ENCODE data around the gene ADCK1.
"Not testable (repeated sequence)": the region's sequence is repeated elsewhere in the genome, so short reads cannot be mapped to it uniquely, and the experiment has no call there.

The ADCK1 gene

DNA sequence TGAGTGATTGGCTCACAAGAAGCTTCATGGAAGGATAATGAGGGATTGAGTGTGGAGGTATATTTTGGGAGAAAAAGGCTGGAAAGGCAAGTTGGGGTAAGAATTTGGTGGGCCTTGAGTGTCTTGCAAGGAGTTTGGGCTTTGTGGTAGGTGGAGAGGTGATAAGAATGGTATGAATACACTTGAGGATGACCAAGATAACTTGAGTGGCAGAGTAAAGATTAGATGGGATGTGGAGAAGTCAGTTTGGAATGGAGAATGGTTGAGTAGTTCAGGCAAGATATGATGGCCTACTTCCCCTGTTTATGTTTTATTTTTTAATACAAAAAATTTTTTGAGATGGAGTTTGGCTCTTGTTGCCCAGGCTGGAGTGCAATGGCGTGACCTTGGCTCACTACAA lies 9.1 kb downstream of the ADCK1 start:
- H2BK5ac ChIP-seq (ENCODE audit: low read depth, low read length, poor library complexity), result no peak overlapping the region
- no peaks in the 10 kb centered on the region for H3K9me3 ChIP-seq (ENCODE audit: insufficient read depth, low read depth, low read length)
- H3K79me1 ChIP-seq (ENCODE audit: low read length), result no peaks in the 10 kb centered on the region
- no peak overlapping the region for H3K4me2 ChIP-seq (ENCODE audit: low read length)
- H2AFZ ChIP-seq (ENCODE audit: insufficient read depth, low read length, poor library complexity), result no peak overlapping the region
- no peak overlapping the region for H2BK12ac ChIP-seq (ENCODE audit: low read length)
- no peaks in the 10 kb centered on the region for H3K4me1 ChIP-seq (ENCODE audit: control insufficient read depth in 1 of 2, insufficient read depth in 2 of 2, low read length in 2 of 2)
- no CpG with 5 or more reads among the region's 1 CpG for WGBS (ENCODE audit: extremely low coverage, insufficient coverage, insufficient read length)
- no peak overlapping the region for H3K4me3 ChIP-seq (ENCODE audit: low read depth, low read length)
- no peak overlapping the region for H2BK120ac ChIP-seq (ENCODE audit: insufficient read depth, low read length, poor library complexity)
- no peaks in the 10 kb centered on the region for H3K36me3 ChIP-seq (ENCODE audit: control insufficient read depth in 1 of 2, insufficient read depth in 2 of 2, low read length in 2 of 2)
- no peak overlapping the region for H4K8ac ChIP-seq (ENCODE audit: low read depth, low read length)
- H4K91ac ChIP-seq (ENCODE audit: low read depth, low read length), result no peak overlapping the region
- H3K9ac ChIP-seq (ENCODE audit: low read length), result no peak overlapping the region
- no peak overlapping the region for H4K12ac ChIP-seq (ENCODE audit: low read depth, low read length)
- H3K23ac ChIP-seq (ENCODE audit: low read length), result no peak overlapping the region
- H3K27me3 ChIP-seq (ENCODE audit: insufficient read depth, low read length), result no peaks in the 10 kb centered on the region
- no peak overlapping the region for H3K4ac ChIP-seq (ENCODE audit: low read depth, low read length)
- no peak for DNase-seq
- H3K79me2 ChIP-seq (ENCODE audit: control insufficient read depth, insufficient read depth, low read length, poor library complexity), result no peaks in the 10 kb centered on the region
- no peak overlapping the region for H3K14ac ChIP-seq (ENCODE audit: low read length)
- no peak overlapping the region for H3K27ac ChIP-seq (ENCODE audit: low read depth, low read length)
- H2AK5ac ChIP-seq (ENCODE audit: low read length), result no peak overlapping the region
- H3K18ac ChIP-seq (ENCODE audit: low read length), result no peak overlapping the region

DNA sequence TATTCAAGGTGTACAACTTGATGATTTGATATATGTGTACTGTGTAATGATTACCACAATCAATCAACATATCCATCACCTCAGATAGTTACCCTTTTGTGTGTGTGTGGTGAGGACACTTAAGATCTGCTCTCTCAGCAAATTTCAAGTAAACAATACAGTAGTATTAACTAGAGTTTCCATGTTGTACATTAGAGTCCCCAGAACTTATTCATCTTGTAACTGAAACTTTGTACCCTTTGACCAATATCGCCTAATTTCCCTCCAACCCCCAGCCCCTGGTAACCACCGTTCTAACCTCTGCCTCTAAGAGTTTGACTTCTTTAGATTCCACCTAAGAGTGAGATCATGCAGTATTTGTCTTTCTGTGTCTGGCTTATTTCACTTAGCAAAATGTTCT lies 12.1 kb downstream of the ADCK1 start:
- H3K9ac ChIP-seq (ENCODE audit: low read length), result no peak overlapping the region
- WGBS (ENCODE audit: extremely low coverage, insufficient coverage, insufficient read length), result no CpG with 5 or more reads among the region's 2 CpGs

DNA sequence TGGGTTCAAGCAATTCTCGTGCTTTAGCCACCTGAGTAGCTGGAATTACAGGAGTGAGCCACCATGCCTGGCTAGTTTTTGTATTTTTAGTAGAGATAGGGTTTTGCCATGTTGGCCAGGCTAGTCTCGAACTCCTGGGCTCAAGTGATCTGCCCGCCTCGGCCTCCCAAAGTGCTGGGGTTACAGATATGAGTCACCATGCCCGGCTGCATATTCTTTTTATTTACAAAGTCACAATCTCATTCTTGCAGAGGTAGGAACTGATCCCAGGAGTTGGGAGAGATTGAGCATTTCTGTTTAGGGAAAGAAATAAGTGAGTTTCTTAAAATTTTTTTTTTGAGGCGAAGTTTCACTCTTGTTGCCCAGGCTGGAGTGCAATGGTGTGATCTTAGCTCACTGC lies 12.8 kb downstream of the ADCK1 start:
- H3K4me3 ChIP-seq (ENCODE audit: low read depth, low read length); DNase-seq; H3K23ac ChIP-seq (ENCODE audit: low read length); H3K27ac ChIP-seq (ENCODE audit: low read depth, low read length); H3K9me3 ChIP-seq (ENCODE audit: insufficient read depth, low read depth, low read length); H2BK120ac ChIP-seq (ENCODE audit: insufficient read depth, low read length, poor library complexity); H3K4me1 ChIP-seq (ENCODE audit: control insufficient read depth in 1 of 2, insufficient read depth in 2 of 2, low read length in 2 of 2); H4K12ac ChIP-seq (ENCODE audit: low read depth, low read length); H4K8ac ChIP-seq (ENCODE audit: low read depth, low read length); H2AFZ ChIP-seq (ENCODE audit: insufficient read depth, low read length, poor library complexity); H3K79me1 ChIP-seq (ENCODE audit: low read length); H3K4me2 ChIP-seq (ENCODE audit: low read length); H2BK12ac ChIP-seq (ENCODE audit: low read length); H3K79me2 ChIP-seq (ENCODE audit: control insufficient read depth, insufficient read depth, low read length, poor library complexity); H3K14ac ChIP-seq (ENCODE audit: low read length); H2BK5ac ChIP-seq (ENCODE audit: low read depth, low read length, poor library complexity); H3K27me3 ChIP-seq (ENCODE audit: insufficient read depth, low read length); H4K91ac ChIP-seq (ENCODE audit: low read depth, low read length); H3K36me3 ChIP-seq (ENCODE audit: control insufficient read depth in 1 of 2, insufficient read depth in 2 of 2, low read length in 2 of 2); H3K9ac ChIP-seq (ENCODE audit: low read length); H3K18ac ChIP-seq (ENCODE audit: low read length); H2AK5ac ChIP-seq (ENCODE audit: low read length); H3K4ac ChIP-seq (ENCODE audit: low read depth, low read length): not testable (repeated sequence)
- WGBS (ENCODE audit: extremely low coverage, insufficient coverage, insufficient read length), result no CpG with 5 or more reads among the region's 6 CpGs

More for the DNA sequence above, 12.1 kb downstream of the ADCK1 start:
- Histone ChIP-seq H3K79me1 (ENCODE audit: low read length) (no peaks in the 10 kb centered on the region), H3K4me2 (ENCODE audit: low read length) (no peak overlapping the region), H2BK120ac (ENCODE audit: insufficient read depth, low read length, poor library complexity) (no peak overlapping the region), H3K79me2 (ENCODE audit: control insufficient read depth, insufficient read depth, low read length, poor library complexity) (no peaks in the 10 kb centered on the region), H3K9me3 (ENCODE audit: insufficient read depth, low read depth, low read length) (no peaks in the 10 kb centered on the region), H3K23ac (ENCODE audit: low read length) (no peak overlapping the region), H4K91ac (ENCODE audit: low read depth, low read length) (no peak overlapping the region), H3K4me1 (ENCODE audit: control insufficient read depth in 1 of 2, insufficient read depth in 2 of 2, low read length in 2 of 2) (no peaks in the 10 kb centered on the region), H3K14ac (ENCODE audit: low read length) (no peak overlapping the region), H3K18ac (ENCODE audit: low read length) (no peak overlapping the region), H3K4ac (ENCODE audit: low read depth, low read length) (no peak overlapping the region), H2BK5ac (ENCODE audit: low read depth, low read length, poor library complexity) (no peak overlapping the region), H3K4me3 (ENCODE audit: low read depth, low read length) (no peak overlapping the region), H2BK12ac (ENCODE audit: low read length) (no peak overlapping the region), H3K27me3 (ENCODE audit: insufficient read depth, low read length) (no peaks in the 10 kb centered on the region), H3K27ac (ENCODE audit: low read depth, low read length) (no peak overlapping the region), H4K8ac (ENCODE audit: low read depth, low read length) (no peak overlapping the region), H3K36me3 (ENCODE audit: control insufficient read depth in 1 of 2, insufficient read depth in 2 of 2, low read length in 2 of 2) (no peaks in the 10 kb centered on the region), H4K12ac (ENCODE audit: low read depth, low read length) (no peak overlapping the region), H2AFZ (ENCODE audit: insufficient read depth, low read length, poor library complexity) (no peak overlapping the region), H2AK5ac (ENCODE audit: low read length) (no peak overlapping the region)
- DNase-seq, result no peak

DNA sequence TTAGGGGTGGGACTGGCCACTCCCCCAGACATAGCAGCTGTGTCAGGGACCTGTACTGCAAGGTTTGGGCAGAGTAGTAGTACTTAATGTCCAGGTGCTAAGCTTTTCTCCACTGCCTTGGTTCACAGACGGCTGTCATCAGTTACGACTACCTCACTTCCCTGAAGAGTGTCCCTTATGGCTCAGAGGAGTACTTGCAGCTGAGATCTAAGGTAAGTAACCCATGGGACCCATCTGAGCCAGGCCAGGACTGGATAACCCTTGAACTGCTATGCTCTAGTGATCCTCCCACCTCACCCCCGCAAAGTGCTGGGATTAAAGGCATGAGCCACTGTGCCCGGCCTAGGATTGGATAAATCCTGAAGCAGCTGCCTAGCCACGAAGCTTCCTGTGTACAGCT lies 22.4 kb downstream of the ADCK1 start:
- H3K4ac ChIP-seq (ENCODE audit: low read depth, low read length), result no peak overlapping the region
- H3K27ac ChIP-seq (ENCODE audit: low read depth, low read length), result no peak overlapping the region
- WGBS (ENCODE audit: extremely low coverage, insufficient coverage, insufficient read length), result no CpG with 5 or more reads among the region's 5 CpGs
- no peak overlapping the region for H3K23ac ChIP-seq (ENCODE audit: low read length)
- H3K4me2 ChIP-seq (ENCODE audit: low read length), result no peak overlapping the region
- H3K18ac ChIP-seq (ENCODE audit: low read length), result no peak overlapping the region
- H3K14ac ChIP-seq (ENCODE audit: low read length), result no peak overlapping the region
- no peak for DNase-seq
- H3K4me3 ChIP-seq (ENCODE audit: low read depth, low read length), result no peak overlapping the region
- no peak overlapping the region for H2BK12ac ChIP-seq (ENCODE audit: low read length)
- H2BK120ac ChIP-seq (ENCODE audit: insufficient read depth, low read length, poor library complexity), result no peak overlapping the region
- no peaks in the 10 kb centered on the region for H3K9me3 ChIP-seq (ENCODE audit: insufficient read depth, low read depth, low read length)
- H3K79me1 ChIP-seq (ENCODE audit: low read length), result no peaks in the 10 kb centered on the region
- H3K9ac ChIP-seq (ENCODE audit: low read length), result no peak overlapping the region
- H3K27me3 ChIP-seq (ENCODE audit: insufficient read depth, low read length), result no peaks in the 10 kb centered on the region
- H2BK5ac ChIP-seq (ENCODE audit: low read depth, low read length, poor library complexity), result no peak overlapping the region
- H2AK5ac ChIP-seq (ENCODE audit: low read length), result no peak overlapping the region
- no peak overlapping the region for H4K8ac ChIP-seq (ENCODE audit: low read depth, low read length)
- peaks cover 0 to 3% of the 10 kb centered on the region in 2 experiments for H3K36me3 ChIP-seq (ENCODE audit: control insufficient read depth in 1 of 2, insufficient read depth in 2 of 2, low read length in 2 of 2)
- no peaks in the 10 kb centered on the region for H3K79me2 ChIP-seq (ENCODE audit: control insufficient read depth, insufficient read depth, low read length, poor library complexity)
- no peak overlapping the region for H4K12ac ChIP-seq (ENCODE audit: low read depth, low read length)
- H3K4me1 ChIP-seq (ENCODE audit: control insufficient read depth in 1 of 2, insufficient read depth in 2 of 2, low read length in 2 of 2), result no peaks in the 10 kb centered on the region
- no peak overlapping the region for H2AFZ ChIP-seq (ENCODE audit: insufficient read depth, low read length, poor library complexity)
- no peak overlapping the region for H4K91ac ChIP-seq (ENCODE audit: low read depth, low read length)
